ENCODE results near the gene RIT2.

Gene RIT2

DNA sequence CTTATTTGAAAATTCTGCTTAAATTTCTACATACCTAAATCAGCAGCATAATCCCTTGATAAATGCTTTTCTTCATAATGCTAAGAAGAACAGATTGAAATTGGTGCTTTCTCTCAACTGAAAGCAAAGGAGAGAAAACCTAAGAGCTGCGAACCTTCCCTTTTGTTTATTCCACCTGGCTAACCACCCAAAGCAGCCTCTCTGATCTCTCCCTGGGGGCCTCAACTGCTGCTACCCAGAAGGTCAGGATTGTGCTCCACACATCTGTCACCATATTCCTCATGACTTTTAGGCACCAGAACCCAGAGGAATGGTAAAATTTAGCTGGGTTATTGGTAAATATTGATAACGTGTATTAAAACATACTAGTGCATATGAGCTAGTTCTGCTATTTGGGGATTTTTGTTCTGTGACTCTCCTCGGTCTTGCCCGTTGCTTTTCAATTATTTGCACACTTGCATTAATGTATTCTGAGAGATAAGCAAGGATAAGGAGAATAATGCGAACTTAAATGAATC, 334.1 kb downstream of the RIT2 start:
- Histone ChIP-seq H3K27ac (ENCODE audit: extremely low read depth, low read depth, low read length) (no peak overlapping the region), H3K9me3 (ENCODE audit: control insufficient read depth, insufficient read depth, low read depth, low read length) (no peaks in the 10 kb centered on the region; the same call in 1 of the 2 replicates), H3K4me3 (ENCODE audit: low read depth, low read length) (no peak overlapping the region), H3K4me1 (ENCODE audit: control insufficient read depth, insufficient read depth, low read length) (no peaks in the 10 kb centered on the region), H3K36me3 (ENCODE audit: control insufficient read depth in 2 of 2, insufficient read depth in 1 of 2, low read length in 2 of 2) (no peaks in the 10 kb centered on the region)
- CTCF ChIA-PET, result interaction anchor here (0.6 kb wide), 1 partner anchor 1037 kb away, joined by 3 read pairs; no protein-coding TSS in a partner anchor
- POLR2A ChIA-PET, result no interaction called here
- TF ChIP-seq, protein P1, sequence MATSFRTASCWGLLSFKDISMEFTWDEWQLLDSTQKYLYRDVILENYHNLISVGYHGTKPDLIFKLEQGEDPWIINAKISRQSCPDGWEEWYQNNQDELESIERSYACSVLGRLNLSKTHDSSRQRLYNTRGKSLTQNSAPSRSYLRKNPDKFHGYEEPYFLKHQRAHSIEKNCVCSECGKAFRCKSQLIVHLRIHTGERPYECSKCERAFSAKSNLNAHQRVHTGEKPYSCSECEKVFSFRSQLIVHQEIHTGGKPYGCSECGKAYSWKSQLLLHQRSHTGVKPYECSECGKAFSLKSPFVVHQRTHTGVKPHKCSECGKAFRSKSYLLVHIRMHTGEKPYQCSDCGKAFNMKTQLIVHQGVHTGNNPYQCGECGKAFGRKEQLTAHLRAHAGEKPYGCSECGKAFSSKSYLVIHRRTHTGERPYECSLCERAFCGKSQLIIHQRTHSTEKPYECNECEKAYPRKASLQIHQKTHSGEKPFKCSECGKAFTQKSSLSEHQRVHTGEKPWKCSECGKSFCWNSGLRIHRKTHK (tag by site-specific recombination; IDR thresholded peaks at IDR 0.05), result no peak
- TF ChIP-seq ZNF391 (tag by site-specific recombination; IDR thresholded peaks at IDR 0.05; ENCODE audit: borderline replicate concordance, low read depth), result no peak
- no peak for TF ChIP-seq ZNF433 (tag by site-specific recombination; IDR thresholded peaks at IDR 0.05; ENCODE audit: low read depth)
- TF ChIP-seq, protein P2, sequence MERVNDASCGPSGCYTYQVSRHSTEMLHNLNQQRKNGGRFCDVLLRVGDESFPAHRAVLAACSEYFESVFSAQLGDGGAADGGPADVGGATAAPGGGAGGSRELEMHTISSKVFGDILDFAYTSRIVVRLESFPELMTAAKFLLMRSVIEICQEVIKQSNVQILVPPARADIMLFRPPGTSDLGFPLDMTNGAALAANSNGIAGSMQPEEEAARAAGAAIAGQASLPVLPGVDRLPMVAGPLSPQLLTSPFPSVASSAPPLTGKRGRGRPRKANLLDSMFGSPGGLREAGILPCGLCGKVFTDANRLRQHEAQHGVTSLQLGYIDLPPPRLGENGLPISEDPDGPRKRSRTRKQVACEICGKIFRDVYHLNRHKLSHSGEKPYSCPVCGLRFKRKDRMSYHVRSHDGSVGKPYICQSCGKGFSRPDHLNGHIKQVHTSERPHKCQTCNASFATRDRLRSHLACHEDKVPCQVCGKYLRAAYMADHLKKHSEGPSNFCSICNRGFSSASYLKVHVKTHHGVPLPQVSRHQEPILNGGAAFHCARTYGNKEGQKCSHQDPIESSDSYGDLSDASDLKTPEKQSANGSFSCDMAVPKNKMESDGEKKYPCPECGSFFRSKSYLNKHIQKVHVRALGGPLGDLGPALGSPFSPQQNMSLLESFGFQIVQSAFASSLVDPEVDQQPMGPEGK (tag by site-specific recombination; IDR thresholded peaks at IDR 0.05), result no peak
- TF ChIP-seq ZNF394 (tag by site-specific recombination; IDR thresholded peaks at IDR 0.05; ENCODE audit: borderline replicate concordance), result no peak
- no peak for TF ChIP-seq ZNF214 (tag by site-specific recombination; IDR thresholded peaks at IDR 0.05; ENCODE audit: borderline replicate concordance)
- no peak for TF ChIP-seq ZBTB17 (tag by site-specific recombination; IDR thresholded peaks at IDR 0.05)
- TF ChIP-seq, protein P3, sequence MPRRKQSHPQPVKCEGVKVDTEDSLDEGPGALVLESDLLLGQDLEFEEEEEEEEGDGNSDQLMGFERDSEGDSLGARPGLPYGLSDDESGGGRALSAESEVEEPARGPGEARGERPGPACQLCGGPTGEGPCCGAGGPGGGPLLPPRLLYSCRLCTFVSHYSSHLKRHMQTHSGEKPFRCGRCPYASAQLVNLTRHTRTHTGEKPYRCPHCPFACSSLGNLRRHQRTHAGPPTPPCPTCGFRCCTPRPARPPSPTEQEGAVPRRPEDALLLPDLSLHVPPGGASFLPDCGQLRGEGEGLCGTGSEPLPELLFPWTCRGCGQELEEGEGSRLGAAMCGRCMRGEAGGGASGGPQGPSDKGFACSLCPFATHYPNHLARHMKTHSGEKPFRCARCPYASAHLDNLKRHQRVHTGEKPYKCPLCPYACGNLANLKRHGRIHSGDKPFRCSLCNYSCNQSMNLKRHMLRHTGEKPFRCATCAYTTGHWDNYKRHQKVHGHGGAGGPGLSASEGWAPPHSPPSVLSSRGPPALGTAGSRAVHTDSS (tag by site-specific recombination; IDR thresholded peaks at IDR 0.05), result no peak
- no peak for TF ChIP-seq ZNF555 (tag by site-specific recombination; conservative IDR thresholded peaks at IDR 0.05)
- no peak for TF ChIP-seq ZNF16 (tag by site-specific recombination; IDR thresholded peaks at IDR 0.05; ENCODE audit: low read depth)
- no peak for TF ChIP-seq OVOL3 (tag by site-specific recombination; IDR thresholded peaks at IDR 0.05)
- no peak for TF ChIP-seq GLIS1 (tag by site-specific recombination; IDR thresholded peaks at IDR 0.05)
- TF ChIP-seq, protein P4, sequence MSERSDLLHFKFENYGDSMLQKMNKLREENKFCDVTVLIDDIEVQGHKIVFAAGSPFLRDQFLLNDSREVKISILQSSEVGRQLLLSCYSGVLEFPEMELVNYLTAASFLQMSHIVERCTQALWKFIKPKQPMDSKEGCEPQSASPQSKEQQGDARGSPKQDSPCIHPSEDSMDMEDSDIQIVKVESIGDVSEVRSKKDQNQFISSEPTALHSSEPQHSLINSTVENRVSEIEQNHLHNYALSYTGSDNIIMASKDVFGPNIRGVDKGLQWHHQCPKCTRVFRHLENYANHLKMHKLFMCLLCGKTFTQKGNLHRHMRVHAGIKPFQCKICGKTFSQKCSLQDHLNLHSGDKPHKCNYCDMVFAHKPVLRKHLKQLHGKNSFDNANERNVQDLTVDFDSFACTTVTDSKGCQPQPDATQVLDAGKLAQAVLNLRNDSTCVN (tag by site-specific recombination; optimal IDR thresholded peaks at IDR 0.05), result no peak

DNA sequence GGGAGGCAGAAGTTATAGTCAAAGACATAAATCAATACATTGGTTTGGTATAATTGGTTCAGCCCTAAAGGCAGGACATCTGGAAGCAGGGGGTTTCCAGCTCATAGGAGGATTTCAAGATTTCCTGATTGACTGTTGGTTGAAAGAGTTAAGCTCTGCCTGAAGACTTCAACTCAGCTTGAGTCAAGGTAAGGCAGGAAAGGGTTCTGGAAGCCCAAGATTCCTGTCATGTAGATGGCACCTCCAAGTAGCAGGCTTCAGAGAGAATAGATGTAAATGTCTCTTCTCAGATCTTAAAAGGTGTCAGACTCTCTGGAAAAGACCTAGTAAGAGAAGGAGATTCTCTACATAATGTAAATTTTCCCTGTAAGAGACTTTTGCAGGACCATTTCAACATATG, 335.3 kb downstream of the RIT2 start:
- Histone ChIP-seq H3K36me3 (ENCODE audit: control insufficient read depth in 2 of 2, insufficient read depth in 1 of 2, low read length in 2 of 2) (no peaks in the 10 kb centered on the region), H3K4me1 (ENCODE audit: control insufficient read depth, insufficient read depth, low read length) (no peaks in the 10 kb centered on the region), H3K9me3 (ENCODE audit: control insufficient read depth, insufficient read depth, low read depth, low read length) (no peaks in the 10 kb centered on the region; the same call in 1 of the 2 replicates), H3K4me3 (ENCODE audit: low read depth, low read length) (no peak overlapping the region), H3K27ac (ENCODE audit: extremely low read depth, low read depth, low read length) (no peak overlapping the region)
- TF ChIP-seq SALL2 (tag by site-specific recombination; IDR thresholded peaks at IDR 0.05; ENCODE audit: borderline replicate concordance), result no peak
- TF ChIP-seq ZNF391 (tag by site-specific recombination; IDR thresholded peaks at IDR 0.05; ENCODE audit: borderline replicate concordance, low read depth), result no peak
- TF ChIP-seq ZNF707 (tag by site-specific recombination; IDR thresholded peaks at IDR 0.05), result no peak
- TF ChIP-seq, protein P5, sequence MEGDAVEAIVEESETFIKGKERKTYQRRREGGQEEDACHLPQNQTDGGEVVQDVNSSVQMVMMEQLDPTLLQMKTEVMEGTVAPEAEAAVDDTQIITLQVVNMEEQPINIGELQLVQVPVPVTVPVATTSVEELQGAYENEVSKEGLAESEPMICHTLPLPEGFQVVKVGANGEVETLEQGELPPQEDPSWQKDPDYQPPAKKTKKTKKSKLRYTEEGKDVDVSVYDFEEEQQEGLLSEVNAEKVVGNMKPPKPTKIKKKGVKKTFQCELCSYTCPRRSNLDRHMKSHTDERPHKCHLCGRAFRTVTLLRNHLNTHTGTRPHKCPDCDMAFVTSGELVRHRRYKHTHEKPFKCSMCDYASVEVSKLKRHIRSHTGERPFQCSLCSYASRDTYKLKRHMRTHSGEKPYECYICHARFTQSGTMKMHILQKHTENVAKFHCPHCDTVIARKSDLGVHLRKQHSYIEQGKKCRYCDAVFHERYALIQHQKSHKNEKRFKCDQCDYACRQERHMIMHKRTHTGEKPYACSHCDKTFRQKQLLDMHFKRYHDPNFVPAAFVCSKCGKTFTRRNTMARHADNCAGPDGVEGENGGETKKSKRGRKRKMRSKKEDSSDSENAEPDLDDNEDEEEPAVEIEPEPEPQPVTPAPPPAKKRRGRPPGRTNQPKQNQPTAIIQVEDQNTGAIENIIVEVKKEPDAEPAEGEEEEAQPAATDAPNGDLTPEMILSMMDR (tag by site-specific recombination; IDR thresholded peaks at IDR 0.05), result no peak
- no peak for TF ChIP-seq ZNF747 (tag by site-specific recombination; IDR thresholded peaks at IDR 0.05)
- TF ChIP-seq ZNF561 (tag by site-specific recombination; IDR thresholded peaks at IDR 0.05; ENCODE audit: borderline replicate concordance), result no peak
- ChIA-PET CTCF (no interaction called here), POLR2A (no interaction called here)
